Fibroblast of villous mesenchyme (primary cell): ENCODE measurements around the gene CDK4. TPM values are rescaled to one million over a fixed set of nuclear protein-coding genes. Genes with fewer than 3 reads are reported as not detected.

Experiments used
- DNase-seq: peaks from one replicate; pipeline ENCODE4 v3.0.0-alpha.2; 2010; ENCODE audit warnings: low read depth
- H3K4me3 ChIP-seq: 2 replicates; pipeline ENCODE4 v1.5.1; 2011; ENCODE audit warnings: low read depth, mild to moderate bottlenecking, low read length
- CTCF ChIP-seq: IDR thresholded peaks from 2 replicates; pipeline ENCODE4 v1.5.1; 2012; ENCODE audit warnings: low read depth, mild to moderate bottlenecking, low read length; ENCODE audit not compliant: insufficient read depth
- total RNA-seq: library from RNA; depleted of rRNA; stranded (reverse); fragments of >200 nt; gene quantifications from 2 replicates; pipeline ENCODE4 v1.2.3, GENCODE V29; 2012

The CDK4 gene
- total RNA-seq, 1 donor: 299 TPM

GRCh38 chr12:57730336-57731067 lies 21.6 kb downstream of the CDK4 start:
- TF ChIP-seq CTCF: no peak
- no peak for DNase-seq

GRCh38 chr12:57729321-57729844 lies 22.7 kb downstream of the CDK4 start:
- no peak for TF ChIP-seq CTCF
- H3K4me3 ChIP-seq: no peak overlapping the region
- DNase-seq: no peak

More at GRCh38 chr12:57730336-57731067, 21.6 kb downstream of the CDK4 start:
- H3K4me3 ChIP-seq: no peak overlapping the region

- no peak for DNase-seq
- TF ChIP-seq CTCF: no peak
- H3K4me3 ChIP-seq: no peak overlapping the region
Measured at GRCh38 chr12:57727758-57728395, 24.2 kb downstream of the CDK4 start.

- H3K4me3 ChIP-seq: peak overlapping the region; percentile 86
- peak; percentile 26 for DNase-seq
- TF ChIP-seq CTCF: peak; percentile 52
Measured at GRCh38 chr12:57726884-57727757, 25.0 kb downstream of the CDK4 start.

- TF ChIP-seq CTCF: peak; percentile 92
- DNase-seq: peak; percentile 87
- H3K4me3 ChIP-seq: peak overlapping the region; percentile 86
Measured at GRCh38 chr12:57726151-57726883, 25.8 kb downstream of the CDK4 start.

- no peak for DNase-seq
- peak overlapping the region; percentile 86 for H3K4me3 ChIP-seq
- TF ChIP-seq CTCF: no peak
Measured at GRCh38 chr12:57725851-57726150, 26.3 kb downstream of the CDK4 start.
